GM20000 (cell line): ENCODE results near the gene YIF1B.
A peak's percentile ranks its signal among the peaks of the same experiment; 100 is the strongest.
"Not testable (repeated sequence)": the region's sequence is repeated elsewhere in the genome, so short reads cannot be mapped to it uniquely, and the experiment has no call there.

Source experiments
- DNase-seq: peaks from one replicate; pipeline ENCODE4 v3.0.0; 2012; ENCODE audit warnings: low spot score
- TF ChIP-seq, protein P1 (sequence below): IDR thresholded peaks from 2 replicates; pipeline ENCODE4 v1.5.1; 2012; ENCODE audit warnings: mild to moderate bottlenecking, control low read depth; ENCODE audit errors: extremely low read depth, missing control alignments

Gene YIF1B, protein sequence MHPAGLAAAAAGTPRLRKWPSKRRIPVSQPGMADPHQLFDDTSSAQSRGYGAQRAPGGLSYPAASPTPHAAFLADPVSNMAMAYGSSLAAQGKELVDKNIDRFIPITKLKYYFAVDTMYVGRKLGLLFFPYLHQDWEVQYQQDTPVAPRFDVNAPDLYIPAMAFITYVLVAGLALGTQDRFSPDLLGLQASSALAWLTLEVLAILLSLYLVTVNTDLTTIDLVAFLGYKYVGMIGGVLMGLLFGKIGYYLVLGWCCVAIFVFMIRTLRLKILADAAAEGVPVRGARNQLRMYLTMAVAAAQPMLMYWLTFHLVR

DNA sequence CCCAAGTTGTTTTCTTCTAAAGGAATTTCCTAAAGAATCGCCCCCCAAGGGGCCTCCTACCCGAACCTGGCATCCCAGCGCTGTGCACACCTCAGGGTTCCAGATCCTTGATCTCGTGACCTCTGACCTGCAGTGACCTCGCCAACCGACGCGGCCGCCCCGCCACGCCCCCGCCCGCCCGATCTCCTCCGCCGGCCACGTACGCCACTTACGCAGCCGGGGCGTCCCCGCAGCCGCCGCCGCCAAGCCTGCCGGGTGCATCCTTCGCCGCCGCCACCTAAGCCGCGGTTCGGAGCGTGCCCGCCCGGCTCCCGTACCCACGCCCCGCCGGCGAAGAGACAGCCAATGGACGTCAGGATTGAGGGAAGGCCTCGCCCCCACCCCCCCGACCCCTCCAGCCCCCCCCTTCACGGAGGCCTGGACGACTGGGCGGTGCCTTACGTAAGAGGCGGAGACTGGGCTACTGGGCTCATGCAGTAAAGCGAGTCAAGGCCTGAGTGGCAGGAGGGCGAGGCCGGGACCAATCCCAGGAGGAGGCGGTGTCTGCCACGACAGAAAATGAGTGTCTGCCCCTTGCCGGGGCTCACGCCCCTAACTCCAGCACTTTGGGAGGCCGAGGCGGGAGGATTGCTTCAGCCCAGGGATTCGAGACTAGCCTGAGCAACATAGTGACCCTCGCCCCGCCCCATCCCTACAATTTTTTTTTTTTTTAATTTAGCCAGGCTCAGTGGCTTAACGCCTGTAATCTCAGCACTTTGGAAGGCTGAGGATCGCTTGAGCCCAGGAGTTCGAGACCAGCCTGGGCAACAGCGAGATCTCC, at the start of gene YIF1B:
YIF1B (minus strand) TSS at position 291 of the 820 bp plus-strand sequence; CDS start at position 261, 30 bp downstream.
- peak; percentile 99 for DNase-seq
- TF ChIP-seq, protein P1, sequence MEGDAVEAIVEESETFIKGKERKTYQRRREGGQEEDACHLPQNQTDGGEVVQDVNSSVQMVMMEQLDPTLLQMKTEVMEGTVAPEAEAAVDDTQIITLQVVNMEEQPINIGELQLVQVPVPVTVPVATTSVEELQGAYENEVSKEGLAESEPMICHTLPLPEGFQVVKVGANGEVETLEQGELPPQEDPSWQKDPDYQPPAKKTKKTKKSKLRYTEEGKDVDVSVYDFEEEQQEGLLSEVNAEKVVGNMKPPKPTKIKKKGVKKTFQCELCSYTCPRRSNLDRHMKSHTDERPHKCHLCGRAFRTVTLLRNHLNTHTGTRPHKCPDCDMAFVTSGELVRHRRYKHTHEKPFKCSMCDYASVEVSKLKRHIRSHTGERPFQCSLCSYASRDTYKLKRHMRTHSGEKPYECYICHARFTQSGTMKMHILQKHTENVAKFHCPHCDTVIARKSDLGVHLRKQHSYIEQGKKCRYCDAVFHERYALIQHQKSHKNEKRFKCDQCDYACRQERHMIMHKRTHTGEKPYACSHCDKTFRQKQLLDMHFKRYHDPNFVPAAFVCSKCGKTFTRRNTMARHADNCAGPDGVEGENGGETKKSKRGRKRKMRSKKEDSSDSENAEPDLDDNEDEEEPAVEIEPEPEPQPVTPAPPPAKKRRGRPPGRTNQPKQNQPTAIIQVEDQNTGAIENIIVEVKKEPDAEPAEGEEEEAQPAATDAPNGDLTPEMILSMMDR, result no peak

DNA sequence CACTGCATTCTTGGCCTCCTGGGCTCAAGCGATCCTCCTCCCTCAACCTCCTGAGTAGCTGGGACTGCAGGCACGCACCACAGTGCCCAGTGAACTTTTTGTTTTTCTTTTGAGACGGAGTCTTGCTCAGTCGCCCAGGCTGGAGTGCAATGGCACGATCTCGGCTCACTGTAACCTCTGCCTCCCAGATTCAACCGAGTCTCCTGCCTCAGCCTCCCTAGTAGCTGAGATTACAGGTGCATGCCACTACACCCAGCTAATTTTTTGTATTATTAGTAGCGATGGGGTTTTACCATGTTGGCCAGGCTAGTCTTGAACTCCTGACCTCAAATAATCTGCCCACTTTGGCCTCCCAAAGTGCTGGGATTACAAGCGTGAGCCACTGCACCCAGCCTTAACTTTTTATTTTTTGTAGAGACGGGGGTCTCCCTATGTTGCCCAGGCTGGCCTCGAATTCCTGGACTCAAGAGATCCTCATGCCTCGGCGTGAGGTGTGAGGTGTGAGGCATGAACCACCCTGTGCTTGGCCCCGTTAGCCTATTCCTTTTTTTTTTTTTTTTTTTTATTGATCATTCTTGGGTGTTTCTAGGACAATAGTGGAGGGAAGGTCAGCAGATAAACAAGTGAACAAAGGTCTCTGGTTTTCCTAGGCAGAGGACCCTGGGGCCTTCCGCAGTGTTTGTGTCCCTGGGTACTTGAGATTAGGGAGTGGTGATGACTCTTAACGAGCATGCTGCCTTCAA, 47.4 kb upstream of the YIF1B start:
- DNase-seq, result not testable (repeated sequence)

DNA sequence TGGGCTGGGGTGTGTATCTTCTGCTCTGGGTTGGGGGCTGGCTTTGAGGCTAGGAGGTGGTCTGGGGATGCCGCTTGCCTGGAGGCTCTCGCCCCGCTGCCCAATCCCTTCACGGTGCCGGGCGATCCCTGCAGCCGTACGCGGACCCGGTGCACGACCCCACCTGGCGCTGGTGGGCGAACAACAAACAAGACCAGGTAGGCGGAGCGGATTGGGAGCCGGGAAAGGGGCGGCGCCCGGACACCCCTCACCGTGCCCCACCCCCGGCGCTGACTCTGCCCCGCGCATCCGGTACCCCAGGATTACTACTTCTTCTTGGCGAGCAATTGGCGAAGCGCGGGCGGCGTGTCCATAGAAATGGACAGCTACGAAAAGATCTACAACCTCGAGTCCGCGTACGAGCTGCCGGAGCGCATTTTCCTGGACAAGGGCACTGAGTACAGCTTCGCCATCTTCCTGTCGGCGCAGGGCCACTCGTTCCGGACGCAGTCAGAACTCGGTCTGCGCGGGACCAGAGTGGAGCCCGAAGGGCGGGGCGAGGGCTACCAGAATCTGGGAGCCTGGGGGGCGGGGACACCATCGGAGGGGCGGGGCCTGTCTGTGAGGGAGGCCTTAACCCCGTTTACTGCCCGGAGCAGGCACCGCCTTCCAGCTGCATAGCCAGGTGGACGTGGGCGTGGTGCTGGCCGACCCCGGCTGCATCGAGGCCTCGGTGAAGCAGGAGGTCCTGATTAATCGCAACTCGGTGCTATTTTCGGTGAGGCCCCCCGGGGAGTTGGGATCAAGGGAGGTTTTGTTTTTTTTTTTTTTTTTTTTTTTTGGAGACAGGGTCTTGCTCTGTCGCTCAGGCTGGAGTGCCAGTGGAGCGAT, 46.6 kb upstream of the YIF1B start:
- TF ChIP-seq, protein P1, result no peak
- peak; percentile 81 for DNase-seq

DNA sequence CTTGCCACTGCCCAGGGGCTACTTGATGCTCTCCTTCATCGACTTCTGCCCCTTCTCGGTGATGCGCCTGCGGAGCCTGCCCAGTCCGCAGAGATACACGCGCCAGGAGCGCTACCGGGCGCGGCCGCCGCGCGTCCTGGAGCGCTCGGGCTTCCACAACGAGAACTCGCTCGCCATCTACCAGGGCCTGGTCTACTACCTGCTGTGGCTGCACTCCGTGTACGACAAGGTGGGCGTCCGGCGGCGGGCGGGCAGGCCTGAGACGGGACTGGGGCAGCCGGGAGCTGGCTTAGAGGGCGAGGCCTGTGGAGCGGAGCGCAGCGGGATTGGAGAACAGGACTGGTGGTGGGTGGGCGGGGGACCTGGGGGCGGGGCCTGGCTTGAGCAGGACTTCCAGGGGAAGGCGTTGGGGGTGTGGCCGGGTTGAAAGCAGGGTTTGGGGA, 45.9 kb upstream of the YIF1B start:
- peak; percentile 85 for DNase-seq
- TF ChIP-seq, protein P1, result no peak

DNA sequence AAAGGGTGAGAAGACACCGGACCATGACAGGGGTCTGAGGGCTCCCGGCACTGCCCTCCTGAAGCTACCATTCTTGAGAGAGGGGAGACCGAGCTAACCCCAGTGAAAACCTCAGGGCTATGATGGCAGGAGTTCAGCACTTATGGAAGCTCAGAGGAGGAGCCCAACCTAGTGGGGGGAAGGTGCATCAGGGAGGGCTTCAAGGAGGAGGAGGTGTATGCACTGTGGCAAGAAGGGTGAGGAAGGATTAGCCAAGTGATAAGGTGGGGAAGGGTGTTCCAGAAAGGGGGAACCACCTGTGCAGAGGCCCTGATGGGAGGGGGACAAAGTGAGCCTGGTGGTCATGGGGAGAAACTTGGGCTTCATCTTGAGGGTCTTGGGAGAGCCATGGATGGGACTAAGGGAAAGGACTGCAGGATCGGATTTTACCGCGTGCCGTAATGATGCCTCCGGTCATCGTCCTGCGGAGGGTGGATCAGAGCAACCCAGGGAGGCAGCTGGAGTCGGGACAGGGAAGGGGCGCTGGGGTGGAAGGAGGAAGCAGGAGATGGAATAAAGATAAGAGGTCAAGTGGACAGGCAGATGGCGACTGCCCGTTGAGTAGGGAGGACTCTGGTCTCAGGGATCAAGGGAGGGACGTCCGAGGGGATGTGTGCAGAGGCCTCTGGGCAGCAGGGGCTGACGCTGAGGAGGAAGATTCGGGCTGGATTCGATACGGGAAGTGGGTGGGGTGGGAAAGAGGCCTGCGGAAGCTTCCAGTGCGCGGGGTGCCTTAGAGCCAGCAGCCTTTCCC, 45.3 kb upstream of the YIF1B start:
- DNase-seq, result no peak
- TF ChIP-seq, protein P1, result no peak

DNA sequence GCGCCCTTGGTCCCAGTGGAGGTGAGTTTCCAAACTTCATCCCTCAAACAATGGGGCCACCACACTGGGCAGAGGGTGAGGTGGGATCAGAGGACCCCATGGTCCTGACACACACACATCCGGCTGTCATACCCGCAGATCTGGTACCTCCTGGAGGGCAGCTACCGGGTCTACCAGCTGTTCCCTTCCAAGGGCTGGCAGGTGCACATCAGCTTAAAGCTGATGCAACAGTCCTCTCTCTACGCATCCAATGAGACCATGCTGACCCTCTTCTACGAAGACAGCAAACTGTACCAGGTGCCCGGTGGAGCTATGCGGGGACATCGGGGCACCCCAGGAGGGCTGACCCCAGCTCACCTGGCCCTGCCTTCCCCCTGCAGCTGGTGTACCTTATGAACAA, 44.6 kb upstream of the YIF1B start:
- TF ChIP-seq, protein P1, result no peak
- DNase-seq, result no peak
